Liver (tissue), 9 donors: ENCODE measurements around the gene SNAPC4. TPM values are rescaled to one million over a fixed set of nuclear protein-coding genes. Genes with fewer than 3 reads are reported as not detected.
A peak's percentile ranks its signal among the peaks of the same experiment; 100 is the strongest.

Experiments used
- DNase-seq: peaks from one replicate; pipeline ENCODE4 v3.0.0-alpha.2; 2017; ENCODE audit warnings: low spot score
- H3K27ac ChIP-seq, 2 donors: one replicate each; pipeline ENCODE4 v1.7.0; 2013; ENCODE audit warnings: inconsistent platforms in 2 of 2, low read length in 2 of 2, control low read depth in 1 of 2, low read depth in 1 of 2, mild to moderate bottlenecking in 1 of 2
- H3K27me3 ChIP-seq, 4 donors: one replicate each; pipeline versions ENCODE4 v1.6.1 to v1.7.0; 2013; ENCODE audit warnings: low read length in 3 of 4, inconsistent platforms in 1 of 4, mild to moderate bottlenecking in 1 of 4, moderate library complexity in 1 of 4; ENCODE audit not compliant: control insufficient read depth in 4 of 4, insufficient read depth in 4 of 4
- H3K36me3 ChIP-seq, 4 donors: one replicate each; pipeline versions ENCODE4 v1.6.1 to v1.7.0; 2013; ENCODE audit warnings: low read length in 3 of 4, mild to moderate bottlenecking in 3 of 4, low read depth in 1 of 4, moderate library complexity in 1 of 4; ENCODE audit not compliant: control insufficient read depth in 4 of 4, insufficient read depth in 3 of 4
- H3K4me1 ChIP-seq, 4 donors: one replicate each; pipeline versions ENCODE4 v1.6.1 to v1.7.0; 2013; ENCODE audit warnings: low read length in 3 of 4, mild to moderate bottlenecking in 3 of 4, moderate library complexity in 1 of 4; ENCODE audit not compliant: control insufficient read depth in 4 of 4, insufficient read depth in 4 of 4
- H3K4me3 ChIP-seq, 3 donors: one replicate each; pipeline versions ENCODE4 v1.6.1 to v1.7.0; 2013; ENCODE audit warnings: low read length in 3 of 3, control low read depth in 1 of 3, low read depth in 1 of 3, mild to moderate bottlenecking in 1 of 3
- H3K9ac ChIP-seq, 2 donors: one replicate each; pipeline ENCODE4 v1.7.0; 2013; ENCODE audit warnings: low read length in 2 of 2, mild to moderate bottlenecking in 2 of 2, moderate library complexity in 2 of 2, control low read depth in 1 of 2, low read depth in 1 of 2
- H3K9me3 ChIP-seq, 4 donors: one replicate each; pipeline versions ENCODE4 v1.6.1 to v1.7.0; 2013; ENCODE audit warnings: low read length in 3 of 4; ENCODE audit not compliant: control insufficient read depth in 4 of 4
- CTCF ChIP-seq: fragments of 150-350 bp; IDR thresholded peaks from 2 replicates; pipeline ENCODE4 v1.5.1; 2017; ENCODE audit warnings: improper control_type of control experiment, low read depth, low read length; ENCODE audit not compliant: missing input control
- EGR1 ChIP-seq, 2 donors: IDR thresholded peaks; 2 replicates each; pipeline ENCODE4 v1.6.1; 2016 to 2018; ENCODE audit warnings: antibody characterized with exemption in 2 of 2, low read depth in 2 of 2
- FOXA1 ChIP-seq: IDR thresholded peaks from 2 replicates; pipeline ENCODE4 v1.6.1; 2016; ENCODE audit warnings: antibody characterized with exemption
- GABPA ChIP-seq, 2 donors: IDR thresholded peaks in 1 of 2; conservative IDR thresholded peaks in 1 of 2; 2 replicates each; pipeline ENCODE4 v1.6.1; 2016; ENCODE audit warnings: antibody characterized with exemption in 2 of 2, mild to moderate bottlenecking in 1 of 2, moderate library complexity in 1 of 2
- HNF4A ChIP-seq, 2 donors: conservative IDR thresholded peaks; 2 replicates each; pipeline ENCODE4 v1.6.1; 2016; ENCODE audit warnings: antibody characterized with exemption in 2 of 2, mild to moderate bottlenecking in 2 of 2
- JUND ChIP-seq, 2 donors: IDR thresholded peaks; 2 replicates each; pipeline ENCODE4 v1.6.1; 2016; ENCODE audit warnings: antibody characterized with exemption in 2 of 2
- NR2F2 ChIP-seq: IDR thresholded peaks from 2 replicates; pipeline ENCODE4 v1.6.1; 2016; ENCODE audit warnings: antibody characterized with exemption
- REST ChIP-seq: IDR thresholded peaks from 2 replicates; pipeline ENCODE4 v1.6.1; 2016; ENCODE audit warnings: antibody characterized with exemption, mild to moderate bottlenecking
- RXRA ChIP-seq, 2 donors: IDR thresholded peaks; 2 replicates each; pipeline ENCODE4 v1.6.1; 2017 to 2018; ENCODE audit warnings: antibody characterized with exemption in 2 of 2, mild to moderate bottlenecking in 1 of 2
- SP1 ChIP-seq: IDR thresholded peaks from 2 replicates; pipeline ENCODE4 v1.6.1; 2018; ENCODE audit warnings: antibody characterized with exemption, mild to moderate bottlenecking
- WGBS: extraction: QIAGEN DNeasy Blood & Tissue Kit; methylation state at CpG from one replicate; pipeline ENCODE4 v1.1.7; 2013; 5-methylcytosine and 5-hydroxymethylcytosine counted together
- polyA plus RNA-seq, 2 donors: library from polyadenylated mRNA; stranded (reverse) in 1 of 2; unstranded in 1 of 2; fragments of 200-250 nt in 1 of 2; fragments of >200 nt in 1 of 2; fragmentation: Nextera tagmentation in 1 of 2; extraction: Ambion mirVana in 1 of 2; gene quantifications; one replicate each; pipeline versions ENCODE4 v1.2.1 to v1.2.3, GENCODE V29; 2013 to 2015
- total RNA-seq, 2 donors: library from RNA; depleted of rRNA; stranded (reverse); fragments of >200 nt; gene quantifications; one replicate each; pipeline ENCODE4 v1.2.3, GENCODE V29; 2014
- TF ChIP-seq, protein P1 (sequence below): IDR thresholded peaks from 2 replicates; pipeline ENCODE4 v1.6.1; 2016; ENCODE audit warnings: antibody characterized with exemption
- TF ChIP-seq, protein P2 (sequence below): IDR thresholded peaks from 2 replicates; pipeline ENCODE4 v1.6.1; 2016; ENCODE audit warnings: antibody characterized with exemption
- TF ChIP-seq, protein P3 (sequence below): IDR thresholded peaks from 2 replicates; pipeline ENCODE4 v1.6.1; 2016; ENCODE audit warnings: antibody characterized with exemption
- donor health status: healthy.
- donor health status: healthy.
- donor health status: healthy.
- donor health status: healthy.
- donor health status: healthy.

Gene SNAPC4
- total and polyA plus RNA-seq, 4 donors, result 0.75 to 4.2 (median 3.1) TPM

DNA sequence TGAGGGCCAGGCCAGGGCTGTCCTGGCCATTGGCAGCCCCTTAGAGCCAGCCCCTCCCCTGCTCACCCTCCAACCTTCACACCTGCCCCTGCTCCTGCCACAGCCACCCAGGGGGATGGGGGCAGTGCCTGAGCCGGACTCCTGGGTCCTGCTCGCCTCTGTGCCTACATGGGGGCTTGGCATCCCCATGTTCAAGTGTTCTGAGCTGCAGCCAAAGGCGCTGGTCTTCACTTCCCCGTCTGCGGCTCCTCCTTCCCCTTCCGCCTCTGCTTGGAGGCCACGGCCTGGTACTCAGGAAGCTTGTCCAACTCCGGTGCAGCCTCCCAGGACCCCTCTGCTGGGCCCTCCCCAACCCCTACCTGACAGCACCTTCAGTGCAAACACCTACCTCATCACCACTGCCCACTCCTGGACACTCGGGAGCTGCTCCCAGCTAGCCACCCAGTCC, 34.2 kb downstream of the SNAPC4 start:
- Histone ChIP-seq H3K36me3 (peaks cover 0 to 1% (median 0%) of the 10 kb centered on the region in 4 donors), H3K27ac (no peak overlapping the region), H3K9ac (no peak overlapping the region), H3K4me1 (peaks cover 5 to 13% (median 6%) of the 10 kb centered on the region in 4 donors), H3K9me3 (no peaks in the 10 kb centered on the region), H3K4me3 (no peak overlapping the region), H3K27me3 (no peaks in the 10 kb centered on the region)
- no peak for TF ChIP-seq RXRA (IDR thresholded peaks at IDR 0.05)
- TF ChIP-seq NR2F2, result no peak
- TF ChIP-seq, protein P1, sequence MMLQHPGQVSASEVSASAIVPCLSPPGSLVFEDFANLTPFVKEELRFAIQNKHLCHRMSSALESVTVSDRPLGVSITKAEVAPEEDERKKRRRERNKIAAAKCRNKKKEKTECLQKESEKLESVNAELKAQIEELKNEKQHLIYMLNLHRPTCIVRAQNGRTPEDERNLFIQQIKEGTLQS, result no peak
- no peak for TF ChIP-seq FOXA1
- TF ChIP-seq SP1, result no peak
- TF ChIP-seq, protein P2, sequence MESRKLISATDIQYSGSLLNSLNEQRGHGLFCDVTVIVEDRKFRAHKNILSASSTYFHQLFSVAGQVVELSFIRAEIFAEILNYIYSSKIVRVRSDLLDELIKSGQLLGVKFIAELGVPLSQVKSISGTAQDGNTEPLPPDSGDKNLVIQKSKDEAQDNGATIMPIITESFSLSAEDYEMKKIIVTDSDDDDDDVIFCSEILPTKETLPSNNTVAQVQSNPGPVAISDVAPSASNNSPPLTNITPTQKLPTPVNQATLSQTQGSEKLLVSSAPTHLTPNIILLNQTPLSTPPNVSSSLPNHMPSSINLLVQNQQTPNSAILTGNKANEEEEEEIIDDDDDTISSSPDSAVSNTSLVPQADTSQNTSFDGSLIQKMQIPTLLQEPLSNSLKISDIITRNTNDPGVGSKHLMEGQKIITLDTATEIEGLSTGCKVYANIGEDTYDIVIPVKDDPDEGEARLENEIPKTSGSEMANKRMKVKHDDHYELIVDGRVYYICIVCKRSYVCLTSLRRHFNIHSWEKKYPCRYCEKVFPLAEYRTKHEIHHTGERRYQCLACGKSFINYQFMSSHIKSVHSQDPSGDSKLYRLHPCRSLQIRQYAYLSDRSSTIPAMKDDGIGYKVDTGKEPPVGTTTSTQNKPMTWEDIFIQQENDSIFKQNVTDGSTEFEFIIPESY, result no peak
- no peak for TF ChIP-seq CTCF
- TF ChIP-seq GABPA (IDR thresholded peaks at IDR 0.05 in 1 of 2, conservative IDR thresholded peaks at IDR 0.05 in 1 of 2), result no peak
- WGBS, result 70% methylated on average over 9 of the region's 9 CpGs
- DNase-seq, result no peak

DNA sequence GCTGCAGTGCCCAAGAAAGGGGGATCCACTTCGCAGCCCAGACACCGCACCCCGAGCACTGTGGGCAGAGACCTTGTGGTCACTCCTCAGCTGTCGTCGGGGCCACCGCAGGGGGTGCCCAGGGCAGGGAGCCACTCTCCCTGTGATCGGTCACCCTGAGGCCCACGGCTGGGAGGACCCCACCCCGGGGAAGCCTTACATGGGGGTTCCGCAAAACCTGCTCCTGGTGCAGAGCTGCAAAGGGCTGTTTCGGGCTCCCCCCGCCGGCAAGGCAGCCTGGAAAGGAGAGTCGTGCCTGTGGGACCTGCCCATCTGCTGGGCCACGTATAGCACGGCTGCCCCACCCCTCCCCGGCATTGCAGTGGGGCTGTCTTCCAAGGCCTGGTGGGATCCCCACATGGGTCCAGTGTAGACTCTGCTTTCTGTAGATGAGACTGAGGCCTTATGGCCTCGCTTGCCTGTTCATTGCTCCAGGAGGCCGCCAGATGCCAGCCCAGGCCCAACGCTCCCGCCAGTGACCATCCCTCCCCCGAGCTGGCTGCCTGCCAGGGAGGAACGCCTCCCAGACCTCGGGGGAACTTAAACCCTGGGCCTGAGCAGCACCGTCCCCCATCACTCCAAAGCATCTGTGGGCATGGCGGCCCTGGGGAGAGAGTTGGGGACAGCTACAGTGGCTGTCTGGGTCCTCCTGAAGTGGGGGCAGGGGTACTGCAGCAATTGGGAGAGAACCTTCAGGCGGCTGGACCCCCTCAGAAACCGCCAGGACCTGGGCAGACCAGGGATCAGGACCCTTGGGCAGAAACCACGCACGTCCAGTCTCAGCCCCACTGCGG, 34.8 kb downstream of the SNAPC4 start:
- H3K4me1 ChIP-seq, result peaks cover 5 to 13% (median 6%) of the 10 kb centered on the region in 4 donors
- H3K36me3 ChIP-seq, result peaks cover 0 to 1% (median 0%) of the 10 kb centered on the region in 4 donors
- H3K9ac ChIP-seq, result no peak overlapping the region
- no peak overlapping the region for H3K27ac ChIP-seq
- H3K9me3 ChIP-seq, result no peaks in the 10 kb centered on the region
- 84% methylated on average over 31 of the region's 31 CpGs for WGBS
- H3K4me3 ChIP-seq, result no peak overlapping the region
- no peak for TF ChIP-seq SP1
- no peak for TF ChIP-seq EGR1 (IDR thresholded peaks at IDR 0.05; ENCODE audit: low read depth in 2 of 2)
- no peak for TF ChIP-seq HNF4A (conservative IDR thresholded peaks at IDR 0.05)
- TF ChIP-seq REST, result no peak
- no peak for TF ChIP-seq GABPA (IDR thresholded peaks at IDR 0.05 in 1 of 2, conservative IDR thresholded peaks at IDR 0.05 in 1 of 2)
- TF ChIP-seq, protein P2, result no peak
- TF ChIP-seq, protein P3, sequence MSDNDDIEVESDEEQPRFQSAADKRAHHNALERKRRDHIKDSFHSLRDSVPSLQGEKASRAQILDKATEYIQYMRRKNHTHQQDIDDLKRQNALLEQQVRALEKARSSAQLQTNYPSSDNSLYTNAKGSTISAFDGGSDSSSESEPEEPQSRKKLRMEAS, result no peak
- TF ChIP-seq JUND (IDR thresholded peaks at IDR 0.05), result no peak
- no peaks in the 10 kb centered on the region for H3K27me3 ChIP-seq
- peak; percentile 48 for DNase-seq
